WTC11 (cell line): ENCODE results near the gene CNGA1. TPM values are rescaled to one million over a fixed set of nuclear protein-coding genes. Genes with fewer than 3 reads are reported as not detected.

Source experiments
- ATAC-seq: fragments of 200-7000 bp; cut with Tn5 transposase; 2 replicates; pipeline ENCODE4 v1.10.0; 2021; ENCODE audit warnings: mild to moderate bottlenecking, moderate library complexity
- CTCF ChIA-PET: fragments of 300-600 bp; sonication (Branson Sonifier 250); formaldehyde crosslinking; loops from one replicate; lab custom pipeline; 2021; ENCODE audit warnings: antibody characterized with exemption; lab: Charles Lee
- POLR2A ChIA-PET: fragments of 350-600 bp; sonication (Branson Sonifier 250); formaldehyde crosslinking; loops from one replicate; lab custom pipeline; 2021; ENCODE audit warnings: antibody characterized with exemption; lab: Charles Lee
- DNase-seq: peaks from one replicate; pipeline ENCODE4 v3.0.0; 2021; ENCODE audit warnings: low spot score
- H3K27ac Mint-ChIP-seq: 2 replicates; pipeline ENCODE4 v1.8.0; 2021; ENCODE audit warnings: mixed read lengths
- H3K27me3 Mint-ChIP-seq: 2 replicates; pipeline ENCODE4 v1.8.0; 2021; ENCODE audit warnings: low read depth, mild to moderate bottlenecking, moderate library complexity, mixed read lengths
- H3K36me3 Mint-ChIP-seq: 2 replicates; pipeline ENCODE4 v1.8.0; 2021; ENCODE audit warnings: mixed read lengths
- H3K4me1 Mint-ChIP-seq: 2 replicates; pipeline ENCODE4 v1.8.0; 2022; ENCODE audit warnings: mixed read lengths
- H3K4me3 Mint-ChIP-seq: 2 replicates; pipeline ENCODE4 v1.8.0; 2021; ENCODE audit warnings: mild to moderate bottlenecking, moderate library complexity, mixed read lengths
- H3K9me3 Mint-ChIP-seq: 2 replicates; pipeline ENCODE4 v1.8.0; 2021; ENCODE audit warnings: mixed read lengths
- AR ChIP-seq: fragments of 250-450 bp; sonication (Bioruptor Pico); IDR thresholded peaks from 2 replicates; pipeline ENCODE4 v1.9.0; 2021; ENCODE audit warnings: mild to moderate bottlenecking
- ATF1 ChIP-seq: sonication (generic); formaldehyde crosslinking; IDR thresholded peaks from 2 replicates; pipeline ENCODE4 v1.8.1; 2023; ENCODE audit warnings: mild to moderate bottlenecking, moderate library complexity, missing genetic modification reagents
- ATF2 ChIP-seq: sonication (generic); formaldehyde crosslinking; IDR thresholded peaks from 2 replicates; pipeline ENCODE4 v1.8.1; 2022; ENCODE audit warnings: low read depth, missing genetic modification reagents, borderline replicate concordance
- CREB1 ChIP-seq: sonication (generic); formaldehyde crosslinking; IDR thresholded peaks from 2 replicates; pipeline ENCODE4 v1.8.0; 2023; ENCODE audit warnings: mild to moderate bottlenecking, missing genetic modification reagents
- ELF4 ChIP-seq: sonication (generic); formaldehyde crosslinking; IDR thresholded peaks from 2 replicates; pipeline ENCODE4 v1.8.1; 2022; ENCODE audit warnings: low read depth, mild to moderate bottlenecking, moderate library complexity, missing genetic modification reagents
- ETV6 ChIP-seq: sonication (generic); formaldehyde crosslinking; IDR thresholded peaks from 2 replicates; pipeline ENCODE4 v1.8.1; 2022; ENCODE audit warnings: mild to moderate bottlenecking, missing genetic modification reagents
- GABPB1 ChIP-seq: sonication (generic); formaldehyde crosslinking; IDR thresholded peaks from 2 replicates; pipeline ENCODE4 v1.8.1; 2023; ENCODE audit warnings: mild to moderate bottlenecking, missing genetic modification reagents
- MAX ChIP-seq: sonication (generic); formaldehyde crosslinking; IDR thresholded peaks from 2 replicates; pipeline ENCODE4 v1.8.0; 2022; ENCODE audit warnings: mild to moderate bottlenecking, missing genetic modification reagents
- MLX ChIP-seq: sonication (generic); formaldehyde crosslinking; IDR thresholded peaks from 2 replicates; pipeline ENCODE4 v1.8.1; 2023; ENCODE audit warnings: mild to moderate bottlenecking, missing genetic modification reagents, moderate library complexity
- MXD4 ChIP-seq: fragments of 250-450 bp; sonication (Bioruptor Pico); IDR thresholded peaks from 2 replicates; pipeline ENCODE4 v1.8.0; 2021; ENCODE audit warnings: mild to moderate bottlenecking, moderate library complexity, borderline replicate concordance
- NFATC4 ChIP-seq: fragments of 250-450 bp; sonication (Bioruptor Pico); IDR thresholded peaks from 2 replicates; pipeline ENCODE4 v1.9.0; 2021; ENCODE audit warnings: mild to moderate bottlenecking
- NR2C2 ChIP-seq: sonication (generic); formaldehyde crosslinking; IDR thresholded peaks from 2 replicates; pipeline ENCODE4 v1.8.0; 2022; ENCODE audit warnings: mild to moderate bottlenecking, missing genetic modification reagents
- PRDM15 ChIP-seq: sonication (generic); formaldehyde crosslinking; IDR thresholded peaks from 2 replicates; pipeline ENCODE4 v1.8.0; 2022; ENCODE audit warnings: missing genetic modification reagents
- STAT6 ChIP-seq: sonication (generic); formaldehyde crosslinking; conservative IDR thresholded peaks from 2 replicates; pipeline ENCODE4 v1.8.1; 2023; ENCODE audit warnings: mild to moderate bottlenecking, low read depth, missing genetic modification reagents, moderate library complexity
- ZBTB21 ChIP-seq: sonication (generic); formaldehyde crosslinking; IDR thresholded peaks from 2 replicates; pipeline ENCODE4 v1.8.1; 2023; ENCODE audit warnings: mild to moderate bottlenecking, missing genetic modification reagents, borderline replicate concordance
- ZBTB43 ChIP-seq: sonication (generic); formaldehyde crosslinking; IDR thresholded peaks from 2 replicates; pipeline ENCODE4 v1.8.1; 2023; ENCODE audit warnings: mild to moderate bottlenecking, missing genetic modification reagents
- ZNF138 ChIP-seq: sonication (generic); formaldehyde crosslinking; conservative IDR thresholded peaks from 2 replicates; pipeline ENCODE4 v1.8.1; 2022; ENCODE audit warnings: mild to moderate bottlenecking, moderate library complexity, missing genetic modification reagents
- ZNF219 ChIP-seq: sonication (generic); formaldehyde crosslinking; IDR thresholded peaks from 2 replicates; pipeline ENCODE4 v1.8.0; 2023; ENCODE audit warnings: missing genetic modification reagents, mild to moderate bottlenecking, borderline replicate concordance
- ZSCAN18 ChIP-seq: fragments of 250-450 bp; sonication (Bioruptor Pico); IDR thresholded peaks from 2 replicates; pipeline ENCODE4 v2.1.2; 2022; ENCODE audit warnings: mild to moderate bottlenecking, moderate library complexity
- total RNA-seq: library from RNA; stranded (reverse); gene quantifications from 3 replicates; pipeline ENCODE4 v1.2.3, GENCODE V29; 2021

CNGA1 gene
- total RNA-seq, 1 experiment from 2014 or later, result 1.1 TPM

GRCh38 chr4:48037117-48037462, 20.6 kb upstream of the CNGA1 start (continued):
- TF ChIP-seq PRDM15 (CRISPR knock-in tag) (no peak), NFATC4 (no peak), ZNF219 (no peak), MXD4 (CRISPR knock-in tag) (no peak), ZBTB43 (CRISPR knock-in tag) (no peak), NR2C2 (CRISPR knock-in tag) (no peak), ZSCAN18 (CRISPR knock-in tag) (no peak)

GRCh38 chr4:48035952-48036351, 19.5 kb upstream of the CNGA1 start:
- POLR2A ChIA-PET, result no interaction called here
- Mint-ChIP-seq H3K27ac (no peak overlapping the region), H3K27me3 (no peaks in the 10 kb centered on the region), H3K9me3 (no peaks in the 10 kb centered on the region), H3K4me3 (no peak overlapping the region), H3K4me1 (no peaks in the 10 kb centered on the region), H3K36me3 (no peaks in the 10 kb centered on the region; the same call in 1 of the 2 replicates)
- ATAC-seq, result no peak
- CTCF ChIA-PET, result interaction anchor here (0.5 kb wide), 1 partner anchor 909 kb away, joined by 3 read pairs; no protein-coding TSS in a partner anchor
- DNase-seq, result no peak
- TF ChIP-seq ZNF138 (CRISPR knock-in tag) (no peak), ATF1 (CRISPR knock-in tag) (no peak), MLX (CRISPR knock-in tag) (no peak), NR2C2 (CRISPR knock-in tag) (no peak), GABPB1 (CRISPR knock-in tag) (no peak), ATF2 (CRISPR knock-in tag) (no peak), STAT6 (CRISPR knock-in tag) (no peak), ZBTB21 (CRISPR knock-in tag) (no peak), CREB1 (CRISPR knock-in tag) (no peak), ELF4 (CRISPR knock-in tag) (no peak), ETV6 (CRISPR knock-in tag) (no peak), AR (CRISPR knock-in tag) (no peak), MAX (CRISPR knock-in tag) (no peak)
